Skeletal muscle cell (primary cell): ENCODE measurements around the gene CRKL.
"Not testable (repeated sequence)": the region's sequence is repeated elsewhere in the genome, so short reads cannot be mapped to it uniquely, and the experiment has no call there.

Experiments used
- DNase-seq: peaks from one replicate; pipeline ENCODE4 v3.0.0-alpha.2; 2010; ENCODE audit warnings: low read depth
- H3K4me3 ChIP-seq: 2 replicates; pipeline ENCODE4 v1.5.1; 2011; ENCODE audit warnings: low read depth, mild to moderate bottlenecking, control low read depth, low read length, moderate library complexity

The CRKL gene

DNA sequence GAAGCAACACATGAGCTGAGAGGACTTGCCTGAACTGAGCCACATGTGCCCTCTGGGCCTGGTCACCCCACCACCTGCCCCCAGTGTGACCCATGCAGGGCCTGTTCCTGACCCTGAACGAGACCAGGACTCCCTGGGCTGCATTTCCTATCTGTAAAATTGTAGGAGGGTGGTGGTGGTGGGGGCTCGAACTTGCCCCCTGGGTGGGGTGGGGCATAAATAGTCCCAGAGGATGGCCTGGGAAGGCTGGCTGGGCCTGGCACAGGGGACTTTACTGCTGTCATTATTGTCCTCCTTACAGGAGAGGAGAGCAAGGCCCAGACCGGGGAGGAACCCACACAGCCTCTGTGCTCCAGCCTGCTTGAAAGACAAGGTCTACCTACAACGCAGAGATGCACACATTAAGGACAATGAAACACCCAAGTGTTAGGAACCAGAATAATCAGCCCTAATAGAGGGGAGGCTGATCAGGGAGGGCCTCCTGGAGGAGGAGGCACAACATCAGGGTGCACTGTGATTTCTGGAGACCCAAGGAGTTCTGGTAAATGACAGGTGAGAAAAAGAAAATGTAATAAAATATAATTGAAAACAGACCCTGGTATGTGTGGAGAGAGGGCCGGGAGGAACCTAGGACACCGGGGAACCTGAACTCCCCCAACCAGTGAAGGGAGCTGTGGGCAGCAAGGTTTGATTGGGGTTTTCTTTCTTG, 47.0 kb downstream of the CRKL start:
- no peak for DNase-seq
- peak overlapping the region; percentile 24 for H3K4me3 ChIP-seq

DNA sequence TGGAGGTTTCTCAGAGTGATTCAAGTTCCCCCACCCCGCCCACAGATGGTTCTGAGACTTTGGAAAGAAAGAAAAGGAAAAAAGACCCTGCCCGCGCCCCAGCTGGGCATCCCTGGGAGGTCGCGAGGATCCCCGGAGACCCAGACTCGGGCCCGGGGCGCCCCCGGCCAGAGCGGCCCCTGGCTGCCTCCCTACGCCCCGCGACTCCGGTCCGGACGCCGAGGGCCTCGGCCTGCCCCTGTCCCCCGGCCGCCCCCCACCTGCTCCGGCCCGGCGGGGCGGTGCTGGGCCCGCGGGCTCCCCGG, 47.5 kb downstream of the CRKL start:
- peak overlapping the region; percentile 24 for H3K4me3 ChIP-seq
- DNase-seq, result no peak

DNA sequence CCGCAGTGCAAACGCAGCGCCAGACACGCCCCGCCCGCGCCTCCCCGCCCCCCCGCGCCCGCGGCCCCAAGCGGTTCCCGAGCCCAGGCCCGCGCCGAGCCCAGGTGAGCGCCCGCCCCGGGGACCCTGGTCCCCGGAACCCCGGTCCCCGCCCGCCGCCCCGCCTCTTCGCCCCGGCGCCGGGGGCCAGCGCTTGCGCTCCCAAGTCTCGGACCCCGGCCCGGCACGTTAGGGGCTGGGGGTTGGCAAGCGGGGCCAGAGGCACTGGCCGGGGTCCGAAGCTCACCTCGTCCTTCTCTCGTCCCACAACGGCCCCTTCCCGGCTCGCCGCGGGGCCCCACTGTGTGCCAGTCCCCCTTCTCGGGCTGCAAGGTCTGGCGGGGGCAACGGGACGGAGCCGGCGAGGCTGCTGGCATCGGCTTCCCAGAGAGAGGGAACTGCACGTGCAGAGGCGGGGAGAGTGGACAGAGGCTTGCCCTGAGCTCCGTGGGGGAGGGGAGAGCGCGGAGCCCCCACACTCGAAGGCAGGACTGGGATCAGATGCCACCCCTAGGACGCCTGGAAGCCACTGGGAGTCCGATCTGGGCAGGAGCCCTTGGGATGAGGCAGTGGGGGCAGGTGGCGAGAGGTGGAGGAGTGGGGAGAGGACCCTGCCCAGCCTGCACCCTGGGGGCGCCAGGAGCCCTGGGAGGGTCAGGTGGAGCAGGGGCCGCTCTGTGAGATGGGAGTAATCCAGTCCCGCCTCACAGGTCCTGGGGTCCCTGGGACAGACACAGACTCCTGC, 48.1 kb downstream of the CRKL start:
- DNase-seq, result no peak
- peak overlapping the region; percentile 40 for H3K4me3 ChIP-seq

DNA sequence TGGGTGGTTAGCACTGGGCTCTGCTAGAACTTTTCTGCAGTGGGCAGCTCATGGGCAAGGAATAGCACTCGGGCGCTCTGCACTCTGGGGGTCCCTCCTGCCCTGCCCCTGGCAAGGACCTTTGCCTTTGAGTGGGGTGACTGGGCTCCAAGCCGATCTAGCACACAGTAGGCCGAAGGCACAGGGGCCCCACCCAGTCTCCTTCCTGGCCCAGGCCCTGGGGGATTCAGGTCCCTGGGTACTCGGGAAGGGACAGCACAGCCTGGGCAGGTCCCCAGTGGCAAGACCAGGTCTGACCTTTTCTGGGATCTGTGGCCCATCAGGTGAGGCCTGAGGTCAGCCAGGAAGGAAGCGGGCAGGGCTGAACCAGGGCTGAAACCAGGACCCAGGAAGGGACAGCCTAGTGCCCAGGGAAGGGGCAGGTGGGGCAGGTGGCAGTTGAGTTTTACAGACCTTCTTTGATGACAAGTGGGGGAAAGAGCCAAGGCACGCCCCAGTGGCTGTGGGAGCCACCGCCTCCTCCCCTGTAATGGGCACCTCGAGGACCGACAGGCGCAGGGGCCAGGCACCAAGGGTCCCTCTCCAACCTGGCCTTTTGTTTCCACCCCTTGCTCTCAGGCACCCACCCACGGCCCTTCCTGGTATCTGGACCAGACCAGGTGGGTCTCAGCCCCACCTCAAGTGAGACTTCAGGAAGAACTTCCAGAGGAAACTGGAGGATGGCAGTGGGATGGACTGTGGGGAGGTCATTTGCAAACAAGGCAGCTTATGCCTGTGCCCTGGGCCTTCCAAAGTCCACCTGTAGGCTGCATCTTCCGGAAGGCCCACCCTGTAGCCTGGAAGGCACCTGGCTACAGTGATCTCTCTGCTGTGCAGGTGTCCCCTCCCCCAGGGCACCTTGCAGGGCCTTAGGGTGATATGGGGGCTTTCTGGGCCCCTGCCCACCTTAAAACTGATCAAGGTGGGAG, 49.0 kb downstream of the CRKL start:
- no peak for DNase-seq
- H3K4me3 ChIP-seq, result no peak overlapping the region

DNA sequence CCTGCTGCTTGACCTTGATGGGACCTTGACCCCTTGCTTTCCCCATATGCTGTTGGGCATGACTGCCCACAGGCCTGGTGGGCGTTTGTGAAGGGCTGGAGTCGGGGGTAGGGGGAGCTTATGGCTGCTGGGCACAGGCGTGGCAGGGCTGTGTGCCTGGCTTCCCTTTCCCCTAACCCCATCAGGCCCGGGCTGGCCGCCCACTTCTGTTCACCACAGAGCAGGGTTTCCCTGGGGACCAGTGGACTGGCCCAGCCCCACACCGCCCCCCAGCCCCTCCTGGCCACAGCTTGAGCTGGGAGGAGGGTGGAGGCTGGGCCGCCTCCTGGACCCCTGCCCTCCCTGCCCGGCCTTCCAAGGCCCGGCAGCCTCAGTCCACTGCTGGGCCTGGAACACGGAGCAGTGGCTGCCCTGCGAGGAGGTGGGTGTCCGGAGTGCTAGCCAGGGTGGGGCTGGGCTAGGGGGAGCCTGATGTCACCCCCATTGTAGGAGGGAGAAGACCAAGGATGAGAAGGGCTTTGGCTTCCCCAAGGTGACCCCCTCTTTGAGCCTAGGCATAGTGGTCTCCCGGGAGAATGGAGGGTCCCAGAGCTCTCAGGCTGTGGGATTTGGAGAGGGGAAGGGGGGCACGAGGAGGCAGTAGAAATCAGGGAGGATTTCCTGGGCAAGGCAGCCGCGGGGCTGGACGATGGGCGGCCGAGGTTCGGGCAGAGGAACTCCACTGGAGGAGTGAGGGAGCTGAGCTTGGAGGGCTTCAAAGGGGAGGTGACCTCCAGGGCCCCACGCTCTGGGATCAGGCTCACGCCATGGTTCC, 49.9 kb downstream of the CRKL start, which contains the start of gene AIFM3:
Gene AIFM3 (plus strand): TSS at position 373 of the 814 bp plus-strand sequence. CDS start 690 bp downstream, outside the sequence.
- DNase-seq, result no peak
- H3K4me3 ChIP-seq, result no peak within 1 kb of the TSS

DNA sequence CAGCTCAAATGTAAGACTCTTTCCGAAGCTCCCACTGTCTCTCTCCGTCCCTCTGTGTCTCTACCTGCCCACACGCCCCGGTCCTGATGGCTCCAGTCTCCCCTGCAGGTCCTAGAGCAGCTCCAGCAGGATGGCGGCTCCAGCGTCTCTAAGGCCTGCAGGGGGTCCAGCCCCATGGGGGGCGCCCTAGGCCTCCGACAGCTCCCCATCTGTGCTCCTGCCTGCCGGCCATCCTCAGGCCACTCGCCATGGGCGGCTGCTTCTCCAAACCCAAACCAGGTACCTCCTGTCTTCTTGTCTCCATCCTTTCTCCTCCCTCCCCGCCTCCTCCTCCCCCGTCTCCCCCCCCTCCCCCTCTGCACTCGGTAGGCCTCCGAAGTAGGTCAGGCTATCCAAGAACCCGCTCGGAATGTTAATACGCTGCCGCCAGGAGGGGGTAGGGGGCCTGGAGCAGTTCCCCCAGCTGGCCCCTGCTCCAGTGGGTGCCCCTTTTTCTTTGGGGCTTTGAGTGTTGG, 50.5 kb downstream of the CRKL start:
- H3K4me3 ChIP-seq, result no peak overlapping the region
- DNase-seq, result no peak

DNA sequence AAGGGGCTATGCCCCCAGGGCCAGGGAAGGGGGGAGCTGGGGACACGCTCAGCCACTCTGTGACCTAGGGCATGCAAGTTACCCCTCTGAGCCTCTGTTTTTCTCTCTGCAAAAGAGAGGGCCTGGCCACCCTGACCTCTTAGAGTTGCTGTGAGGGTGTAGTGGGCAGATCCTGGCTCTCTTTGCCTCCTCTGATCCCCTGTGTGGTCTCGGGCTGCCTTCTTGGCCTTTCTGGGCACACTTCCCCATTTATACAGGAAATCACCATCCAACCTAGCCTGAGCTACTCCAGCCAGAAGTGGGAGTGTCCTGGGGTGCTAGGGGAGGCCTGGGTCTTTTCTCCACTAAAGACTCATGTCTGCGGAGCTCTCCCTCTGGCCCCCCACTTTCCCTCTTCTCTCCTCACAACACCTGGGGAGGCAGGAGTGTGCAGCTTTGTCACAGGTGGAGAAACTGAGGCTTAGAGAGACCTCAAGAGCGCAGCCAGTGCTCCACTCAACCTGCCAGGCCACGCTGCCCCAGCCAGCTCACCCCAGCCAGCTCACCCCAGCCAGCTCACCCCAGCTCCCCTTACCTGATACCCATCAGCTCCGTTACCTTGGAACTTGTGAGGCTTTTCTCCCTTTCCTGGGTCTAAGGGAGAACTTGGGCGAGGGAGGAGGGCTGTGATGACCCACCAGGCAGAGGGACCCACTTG, 51.2 kb downstream of the CRKL start:
- no peak overlapping the region for H3K4me3 ChIP-seq
- no peak for DNase-seq

DNA sequence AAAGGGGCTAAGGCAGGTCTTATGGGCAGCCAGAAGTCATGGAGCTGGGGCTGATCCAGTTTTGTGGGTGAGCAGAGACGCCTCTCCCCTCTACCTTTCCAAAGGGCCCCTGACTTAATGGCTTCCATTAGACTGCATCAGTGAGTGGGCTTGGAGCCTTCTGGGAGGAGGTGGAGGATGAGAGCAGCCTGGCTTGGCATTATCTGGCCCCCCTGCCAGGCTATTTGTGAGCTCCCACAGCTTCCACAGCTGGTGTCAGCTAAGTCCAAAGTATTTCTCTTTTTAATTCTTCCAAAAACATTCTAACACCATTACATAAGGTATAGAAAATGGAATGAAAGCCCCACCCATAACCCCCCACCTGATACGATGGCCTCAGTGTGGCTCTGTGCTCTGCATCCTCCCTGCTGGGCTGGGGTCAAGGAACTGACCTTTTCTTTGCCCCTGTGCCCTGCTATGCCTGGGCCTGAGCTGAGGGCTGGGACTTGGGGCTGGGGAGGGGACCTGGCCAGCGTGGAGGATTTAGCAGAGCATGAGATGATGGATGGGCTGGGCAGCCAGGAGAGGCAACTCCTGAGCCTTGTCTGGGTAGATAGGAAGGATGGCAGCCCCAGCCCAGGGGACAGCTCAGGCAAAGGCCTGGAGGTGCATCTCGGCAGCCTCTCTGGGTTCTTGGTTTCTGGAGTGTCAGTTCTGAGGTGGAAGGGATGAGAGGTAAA, 53.9 kb downstream of the CRKL start:
- no peak overlapping the region for H3K4me3 ChIP-seq

DNA sequence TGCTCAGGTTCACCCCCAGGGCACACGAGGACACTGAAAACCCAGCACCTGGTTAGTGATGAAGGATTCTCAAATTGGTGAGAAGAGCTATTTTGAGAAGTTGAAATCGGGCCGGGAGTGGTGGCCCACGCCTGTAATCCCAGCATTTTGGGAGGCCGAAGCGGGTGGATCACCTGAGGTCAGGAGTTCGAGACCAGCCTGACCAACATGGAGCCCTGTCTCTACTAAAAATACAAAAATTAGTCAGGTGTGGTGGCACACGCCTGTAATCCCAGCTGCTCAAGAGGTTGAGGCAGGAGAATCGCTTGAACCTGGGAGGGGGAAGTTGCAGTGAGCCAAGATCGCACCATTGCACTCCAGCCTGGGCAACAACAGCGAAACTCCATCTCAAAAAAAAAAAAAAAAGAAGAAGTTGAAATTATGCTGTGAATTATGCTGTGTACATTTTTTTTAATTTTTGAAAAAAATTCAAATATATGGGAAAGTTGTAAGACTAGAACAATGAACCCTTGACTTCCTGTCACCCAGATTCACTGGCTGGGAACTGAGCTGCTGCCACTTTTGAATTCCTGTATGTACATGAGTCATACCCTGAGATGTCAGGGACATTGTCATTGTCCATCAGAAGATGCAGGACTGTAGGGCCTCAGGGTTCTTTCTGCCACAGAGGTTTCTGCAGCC, 54.9 kb downstream of the CRKL start:
- DNase-seq, H3K4me3 ChIP-seq: not testable (repeated sequence)

More for the DNA sequence above, 53.9 kb downstream of the CRKL start:
- DNase-seq, result no peak

DNA sequence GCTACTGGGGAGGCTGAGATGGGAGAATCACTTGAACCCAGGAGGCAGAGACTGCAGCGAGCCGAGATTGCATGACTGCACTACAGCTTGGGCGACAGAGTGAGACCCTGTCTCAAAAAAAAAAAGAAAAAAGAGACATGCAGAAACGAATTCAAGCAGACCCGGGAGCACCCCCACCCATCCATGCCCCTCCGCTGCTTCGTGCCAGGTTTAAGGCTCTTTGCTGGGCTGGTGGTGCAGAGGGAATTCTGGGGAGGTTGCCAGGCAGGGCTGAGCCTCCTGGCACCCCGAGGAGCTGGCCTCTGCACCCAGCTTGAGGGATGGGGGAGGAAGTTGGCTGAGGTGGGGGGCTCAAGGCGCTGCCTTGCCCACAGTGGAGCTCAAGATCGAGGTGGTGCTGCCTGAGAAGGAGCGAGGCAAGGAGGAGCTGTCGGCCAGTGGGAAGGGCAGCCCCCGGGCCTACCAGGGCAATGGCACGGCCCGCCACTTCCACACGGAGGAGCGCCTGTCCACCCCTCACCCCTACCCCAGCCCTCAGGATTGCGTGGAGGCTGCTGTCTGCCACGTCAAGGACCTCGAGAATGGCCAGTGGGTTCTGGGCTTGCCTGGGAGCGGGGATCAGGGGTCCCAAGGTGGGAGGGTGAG, 55.8 kb downstream of the CRKL start:
- no peak for DNase-seq
- no peak overlapping the region for H3K4me3 ChIP-seq

DNA sequence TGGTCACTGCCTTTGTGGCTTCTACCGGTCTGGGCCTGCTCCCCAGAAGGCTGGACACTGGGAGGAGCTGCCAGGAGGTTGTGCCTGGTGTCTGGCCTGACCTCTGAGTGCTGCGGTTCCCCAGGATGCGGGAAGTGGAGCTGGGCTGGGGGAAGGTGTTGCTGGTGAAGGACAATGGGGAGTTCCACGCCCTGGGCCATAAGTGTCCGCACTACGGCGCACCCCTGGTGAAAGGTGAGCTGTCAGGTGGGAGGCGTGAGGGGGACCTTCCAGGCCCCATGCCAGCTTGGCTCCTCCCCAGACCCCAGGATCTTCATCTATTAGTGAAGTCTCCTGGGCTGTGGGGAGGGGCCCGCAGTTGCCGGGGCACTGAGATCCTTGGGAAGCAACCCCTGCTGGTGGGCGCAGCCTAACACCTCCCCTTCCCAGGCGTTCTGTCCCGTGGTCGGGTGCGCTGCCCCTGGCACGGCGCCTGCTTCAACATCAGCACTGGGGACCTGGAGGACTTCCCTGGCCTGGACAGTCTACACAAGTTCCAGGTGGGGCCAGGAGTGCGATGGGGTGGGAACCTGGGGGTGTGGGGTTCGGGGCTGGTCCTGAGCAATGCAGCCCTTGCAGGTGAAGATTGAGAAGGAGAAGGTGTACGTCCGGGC, 56.6 kb downstream of the CRKL start:
- no peak overlapping the region for H3K4me3 ChIP-seq
- DNase-seq, result no peak

DNA sequence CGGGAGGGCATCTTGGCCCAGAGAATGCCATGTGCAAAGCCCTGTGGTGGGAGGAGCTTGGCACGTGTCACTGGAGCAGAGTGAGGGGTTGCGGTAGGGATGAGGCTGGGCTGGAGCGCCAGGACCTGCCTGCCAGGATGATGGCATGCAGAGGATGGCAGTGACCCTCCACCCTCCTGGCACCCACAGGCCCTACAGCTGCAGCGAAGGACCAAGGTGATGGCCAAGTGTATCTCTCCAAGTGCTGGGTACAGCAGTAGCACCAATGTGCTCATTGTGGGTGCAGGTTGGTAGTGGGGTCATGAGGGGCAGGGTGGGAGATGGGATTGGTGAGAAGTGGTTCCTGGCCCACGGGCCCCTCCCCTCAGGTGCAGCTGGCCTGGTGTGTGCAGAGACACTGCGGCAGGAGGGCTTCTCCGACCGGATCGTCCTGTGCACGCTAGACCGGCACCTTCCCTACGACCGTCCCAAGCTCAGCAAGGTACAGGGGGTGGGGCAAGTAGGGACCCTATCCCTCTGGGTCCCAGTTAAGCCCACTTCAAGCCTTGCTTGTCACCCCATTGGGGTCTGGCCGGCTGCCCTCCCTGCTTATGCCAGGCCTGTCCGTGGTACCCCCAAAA, 57.2 kb downstream of the CRKL start:
- H3K4me3 ChIP-seq, result no peak overlapping the region
- no peak for DNase-seq

DNA sequence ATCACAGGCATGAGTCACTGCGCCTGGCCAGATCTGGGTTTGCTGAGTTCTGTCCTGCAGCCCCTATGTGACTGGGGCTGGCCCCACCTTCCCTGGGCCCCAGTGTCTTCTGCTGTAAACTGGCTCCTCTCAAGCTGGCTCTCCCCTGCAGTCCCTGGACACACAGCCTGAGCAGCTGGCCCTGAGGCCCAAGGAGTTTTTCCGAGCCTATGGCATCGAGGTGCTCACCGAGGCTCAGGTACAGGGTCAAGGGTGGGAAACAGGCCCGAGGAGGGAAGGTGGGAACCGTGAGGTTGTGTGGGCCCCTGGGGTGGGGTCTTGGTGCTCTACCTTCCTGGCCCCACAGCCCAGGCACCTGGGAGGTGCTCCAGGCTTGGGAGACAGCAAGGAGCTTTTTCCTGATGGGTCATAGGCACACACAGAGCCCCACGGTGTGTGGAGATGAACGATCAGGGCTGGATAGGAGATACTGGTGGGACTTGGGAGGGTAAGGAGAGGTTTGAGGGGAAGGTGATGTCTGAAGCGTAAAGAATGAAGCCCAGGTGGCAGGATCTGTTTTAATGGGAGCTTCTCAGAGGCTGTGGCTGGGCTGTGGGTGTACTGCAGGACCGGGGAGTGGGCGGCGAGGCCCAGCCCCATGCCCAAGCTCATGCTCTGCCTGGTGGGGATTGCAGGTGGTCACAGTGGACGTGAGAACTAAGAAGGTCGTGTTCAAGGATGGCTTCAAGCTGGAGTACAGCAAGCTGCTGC, 58.5 kb downstream of the CRKL start:
- DNase-seq, result no peak
- no peak overlapping the region for H3K4me3 ChIP-seq

DNA sequence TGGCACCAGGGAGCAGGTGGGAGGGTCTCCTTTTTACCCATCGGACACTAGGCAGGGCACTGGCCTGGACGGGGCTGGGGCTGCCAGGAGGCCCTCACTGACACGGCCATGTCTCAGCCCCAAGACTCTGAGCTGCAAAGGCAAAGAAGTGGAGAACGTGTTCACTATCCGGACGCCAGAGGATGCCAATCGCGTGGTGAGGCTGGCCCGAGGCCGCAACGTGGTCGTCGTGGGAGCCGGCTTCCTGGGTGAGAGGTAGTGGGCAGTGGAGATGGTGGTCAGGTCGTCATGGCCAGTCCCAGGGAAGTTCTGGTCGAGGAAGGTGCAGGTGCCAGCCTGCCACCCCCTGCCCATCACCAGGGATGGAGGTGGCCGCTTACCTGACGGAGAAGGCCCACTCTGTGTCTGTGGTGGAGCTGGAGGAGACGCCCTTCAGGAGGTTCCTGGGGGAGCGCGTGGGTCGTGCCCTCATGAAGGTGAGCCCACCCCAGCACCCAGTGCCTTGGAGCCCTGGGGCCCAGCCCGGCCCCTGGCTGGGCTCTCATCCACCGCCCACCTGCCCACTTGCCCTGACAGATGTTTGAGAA, 59.2 kb downstream of the CRKL start:
- DNase-seq, result no peak
- H3K4me3 ChIP-seq, result no peak overlapping the region

DNA sequence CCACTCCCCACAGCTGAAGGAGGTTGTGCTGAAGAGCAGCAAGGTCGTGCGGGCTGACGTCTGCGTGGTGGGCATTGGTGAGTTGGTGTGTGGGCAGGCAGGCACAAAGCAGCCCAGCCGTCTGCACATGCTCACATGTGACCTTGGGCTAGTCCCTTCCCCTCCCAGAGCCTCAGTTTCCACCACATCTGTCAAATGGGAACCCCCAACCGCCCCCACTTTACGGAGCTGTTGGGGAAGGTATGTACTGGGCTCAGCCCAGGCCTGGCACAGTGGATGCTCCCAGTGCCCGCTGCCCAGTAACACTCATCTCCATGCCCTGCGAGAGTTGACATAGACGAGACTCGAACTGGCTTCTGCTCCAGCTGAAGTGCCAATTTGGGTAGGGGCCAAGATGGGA, 59.8 kb downstream of the CRKL start:
- no peak for DNase-seq

More for the DNA sequence above, 59.8 kb downstream of the CRKL start:
- H3K4me3 ChIP-seq, result no peak overlapping the region
